CD1c-positive myeloid dendritic cell (primary cell): Measurements from ENCODE around the gene HIGD1C.
"Not testable (repeated sequence)": the region's sequence is repeated elsewhere in the genome, so short reads cannot be mapped to it uniquely, and the experiment has no call there.

Experiments
- DNase-seq: peaks from one replicate; pipeline ENCODE4 v3.0.0-alpha.2; 2016; ENCODE audit errors: extremely low spot score

The HIGD1C gene

GRCh38 chr12:50952510-50952909 is at the start of gene HIGD1C:
Gene HIGD1C (plus strand): TSS chr12:50952544. CDS start chr12:50953999, 1,455 bp downstream.
- no peak for DNase-seq

- DNase-seq = not testable (repeated sequence)
These were observed 43.9 kb upstream of the HIGD1C start for GRCh38 chr12:50908479-50908878.

- not testable (repeated sequence) for DNase-seq
These were observed 40.0 kb upstream of the HIGD1C start for GRCh38 chr12:50912361-50912760.

- DNase-seq = no peak
These were observed 39.1 kb upstream of the HIGD1C start for GRCh38 chr12:50913224-50913623.

GRCh38 chr12:50914872-50915484 is 37.4 kb upstream of the HIGD1C start:
- DNase-seq = no peak

GRCh38 chr12:50916292-50916691 is 36.1 kb upstream of the HIGD1C start:
- no peak for DNase-seq

- DNase-seq = no peak
These were observed 33.6 kb upstream of the HIGD1C start for GRCh38 chr12:50918584-50919316.

- DNase-seq = no peak
These were observed 29.5 kb upstream of the HIGD1C start for GRCh38 chr12:50922820-50923219.

- DNase-seq = peak; percentile 45
These were observed 28.8 kb upstream of the HIGD1C start for GRCh38 chr12:50923361-50924130.

- DNase-seq = no peak
These were observed 28.3 kb upstream of the HIGD1C start for GRCh38 chr12:50924131-50924438.

- peak; percentile 86 for DNase-seq
These were observed 27.7 kb upstream of the HIGD1C start for GRCh38 chr12:50924439-50925341.

GRCh38 chr12:50925342-50925651 is 27.0 kb upstream of the HIGD1C start:
- no peak for DNase-seq

- no peak for DNase-seq
These were observed 26.4 kb upstream of the HIGD1C start for GRCh38 chr12:50925920-50926319.

GRCh38 chr12:50926415-50926814 is 25.9 kb upstream of the HIGD1C start:
- no peak for DNase-seq

GRCh38 chr12:50926932-50927331 is 25.4 kb upstream of the HIGD1C start:
- DNase-seq = not testable (repeated sequence)

GRCh38 chr12:50927356-50927755 is 25.0 kb upstream of the HIGD1C start:
- no peak for DNase-seq

- no peak for DNase-seq
These were observed 24.5 kb upstream of the HIGD1C start for GRCh38 chr12:50927766-50928224.

GRCh38 chr12:50928392-50928791 is 24.0 kb upstream of the HIGD1C start:
- no peak for DNase-seq

- no peak for DNase-seq
These were observed 22.5 kb upstream of the HIGD1C start for GRCh38 chr12:50929831-50930230.

GRCh38 chr12:50930477-50930876 is 21.9 kb upstream of the HIGD1C start:
- DNase-seq = not testable (repeated sequence)

- DNase-seq = peak; percentile 23
These were observed 19.5 kb upstream of the HIGD1C start for GRCh38 chr12:50932787-50933280.
